Measurements from ENCODE around the gene ANTXRL.

DNA sequence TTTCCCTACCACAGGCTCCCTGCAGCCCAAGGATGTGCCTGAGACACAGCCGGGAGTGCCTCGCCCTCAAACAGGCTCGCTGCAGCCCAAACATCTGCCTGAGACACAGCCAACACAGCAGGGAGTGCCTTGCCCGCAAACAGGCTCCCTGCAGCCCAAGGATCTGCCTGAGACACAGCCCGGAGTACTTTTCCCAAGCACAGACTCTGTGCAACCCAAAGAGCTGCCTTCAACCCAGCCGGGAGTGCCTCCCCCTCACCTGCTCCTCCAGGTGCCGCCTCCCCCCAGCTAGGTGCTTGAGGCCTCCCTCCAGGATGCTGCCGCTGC is 42.9 kb downstream of the ANTXRL start:
- TF ChIP-seq, protein P1, sequence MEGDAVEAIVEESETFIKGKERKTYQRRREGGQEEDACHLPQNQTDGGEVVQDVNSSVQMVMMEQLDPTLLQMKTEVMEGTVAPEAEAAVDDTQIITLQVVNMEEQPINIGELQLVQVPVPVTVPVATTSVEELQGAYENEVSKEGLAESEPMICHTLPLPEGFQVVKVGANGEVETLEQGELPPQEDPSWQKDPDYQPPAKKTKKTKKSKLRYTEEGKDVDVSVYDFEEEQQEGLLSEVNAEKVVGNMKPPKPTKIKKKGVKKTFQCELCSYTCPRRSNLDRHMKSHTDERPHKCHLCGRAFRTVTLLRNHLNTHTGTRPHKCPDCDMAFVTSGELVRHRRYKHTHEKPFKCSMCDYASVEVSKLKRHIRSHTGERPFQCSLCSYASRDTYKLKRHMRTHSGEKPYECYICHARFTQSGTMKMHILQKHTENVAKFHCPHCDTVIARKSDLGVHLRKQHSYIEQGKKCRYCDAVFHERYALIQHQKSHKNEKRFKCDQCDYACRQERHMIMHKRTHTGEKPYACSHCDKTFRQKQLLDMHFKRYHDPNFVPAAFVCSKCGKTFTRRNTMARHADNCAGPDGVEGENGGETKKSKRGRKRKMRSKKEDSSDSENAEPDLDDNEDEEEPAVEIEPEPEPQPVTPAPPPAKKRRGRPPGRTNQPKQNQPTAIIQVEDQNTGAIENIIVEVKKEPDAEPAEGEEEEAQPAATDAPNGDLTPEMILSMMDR (IDR thresholded peaks at IDR 0.05; ENCODE audit: borderline replicate concordance, extremely low read depth, low read length, poor library complexity, severe bottlenecking): no peak
- TF ChIP-seq EZH2 (IDR thresholded peaks at IDR 0.05; ENCODE audit: borderline replicate concordance, low read depth, low read length, severe bottlenecking): no peak
